IMR-90 (cell line): Measurements from ENCODE around the gene ZFYVE28. TPM values are rescaled to one million over a fixed set of nuclear protein-coding genes. Genes with fewer than 3 reads are reported as not detected.

Source experiments
- ATAC-seq: fragments of 200-7000 bp; cut with Tn5 transposase; 2 replicates; pipeline ENCODE4 v1.9.1; 2020; ENCODE audit warnings: low read depth, mild to moderate bottlenecking, moderate library complexity
- BruUV-seq: library from RNA; stranded (reverse); fragments of 400-500 nt; replicated peaks from 2 replicates; lab custom pipeline; 2021; lab: Mats Ljungman, UMichigan
- CTCF ChIA-PET: fragments of 300-600 bp; formaldehyde crosslinking; extraction: SDS; loops from one replicate; lab custom pipeline; 2021; ENCODE audit warnings: antibody characterized with exemption; lab: Yijun Ruan, JAX
- POLR2A ChIA-PET: fragments of 300-600 bp; sonication (Branson Sonifier 250); formaldehyde crosslinking; loops from one replicate; lab custom pipeline; 2022; ENCODE audit warnings: antibody characterized with exemption; ENCODE audit not compliant: unreplicated experiment; lab: Charles Lee
- DNase-seq: peaks from one replicate; pipeline ENCODE4 v3.0.0; 2013
- H2AFZ ChIP-seq: replicated peaks from 2 replicates; pipeline ENCODE3; 2013; ENCODE audit warnings: low read length, mild to moderate bottlenecking; ENCODE audit not compliant: poor library complexity
- H2AK5ac ChIP-seq: 2 replicates; pipeline ENCODE4 v1.6.1; 2013; ENCODE audit warnings: low read depth, low read length, inconsistent platforms
- H2AK9ac ChIP-seq: replicated peaks from 2 replicates; pipeline ENCODE3; 2013; ENCODE audit warnings: mild to moderate bottlenecking, low read depth, low read length, moderate library complexity; ENCODE audit not compliant: poor library complexity
- H2BK120ac ChIP-seq: 2 replicates; pipeline ENCODE4 v1.6.1; 2013; ENCODE audit warnings: low read depth, low read length, inconsistent platforms
- H2BK15ac ChIP-seq: 3 replicates; pipeline ENCODE4 v1.6.1; 2013; ENCODE audit warnings: low read depth, low read length, inconsistent platforms
- H2BK20ac ChIP-seq: 2 replicates; pipeline ENCODE4 v1.6.1; 2013; ENCODE audit warnings: low read depth, mild to moderate bottlenecking, inconsistent platforms, low read length, moderate library complexity
- H2BK5ac ChIP-seq: 2 replicates; pipeline ENCODE4 v1.6.1; 2013; ENCODE audit warnings: mild to moderate bottlenecking, low read depth, low read length, inconsistent platforms; ENCODE audit not compliant: poor library complexity, severe bottlenecking
- H3K14ac ChIP-seq: replicated peaks from 2 replicates; pipeline ENCODE4 v1.6.1; 2013; ENCODE audit warnings: low read depth, low read length, inconsistent platforms
- H3K18ac ChIP-seq: 2 replicates; pipeline ENCODE4 v1.6.1; 2013; ENCODE audit warnings: low read depth, low read length, control low read depth
- H3K23ac ChIP-seq: 2 replicates; pipeline ENCODE4 v1.6.1; 2013; ENCODE audit warnings: low read depth, low read length, inconsistent platforms
- H3K27ac ChIP-seq: 2 replicates; pipeline ENCODE4 v1.5.1; 2013; ENCODE audit warnings: mild to moderate bottlenecking, control low read depth, low read length; ENCODE audit not compliant: insufficient read depth
- H3K27me3 ChIP-seq: 2 replicates; pipeline ENCODE4 v1.6.1; 2013; ENCODE audit warnings: low read length; ENCODE audit not compliant: control insufficient read depth, insufficient read depth
- H3K36me3 ChIP-seq: 2 replicates; pipeline ENCODE4 v1.6.1; 2013; ENCODE audit warnings: low read length, mixed read lengths; ENCODE audit not compliant: control insufficient read depth, insufficient read depth
- H3K4ac ChIP-seq: 2 replicates; pipeline ENCODE4 v1.6.1; 2013; ENCODE audit warnings: low read depth, low read length, inconsistent platforms
- H3K4me1 ChIP-seq: 2 replicates; pipeline ENCODE4 v1.6.1; 2013; ENCODE audit warnings: low read length, mixed read lengths; ENCODE audit not compliant: control insufficient read depth, insufficient read depth
- H3K4me2 ChIP-seq: 2 replicates; pipeline ENCODE4 v1.6.1; 2013; ENCODE audit warnings: low read depth, mild to moderate bottlenecking, control low read depth, low read length, moderate library complexity
- H3K4me3 ChIP-seq: 2 replicates; pipeline ENCODE4 v1.5.1; 2013; ENCODE audit warnings: low read depth, mild to moderate bottlenecking, control low read depth, low read length, moderate library complexity; ENCODE audit not compliant: insufficient read depth
- H3K56ac ChIP-seq: 2 replicates; pipeline ENCODE4 v1.6.1; 2013; ENCODE audit warnings: low read length, inconsistent platforms; ENCODE audit not compliant: insufficient read depth; ENCODE audit errors: extremely low read depth
- H3K79me1 ChIP-seq, 2 experiments: 2 replicates each; pipeline ENCODE4 v1.6.1; 2013; ENCODE audit warnings: low read length in 2 of 2, inconsistent platforms in 1 of 2, low read depth in 1 of 2
- H3K9ac ChIP-seq: 2 replicates; pipeline ENCODE4 v1.6.1; 2013; ENCODE audit warnings: low read depth, low read length, control low read depth
- H3K9me1 ChIP-seq: 2 replicates; pipeline ENCODE4 v1.6.1; 2013; ENCODE audit warnings: low read length, inconsistent platforms; ENCODE audit not compliant: insufficient read depth
- H3K9me3 ChIP-seq: 2 replicates; pipeline ENCODE4 v1.6.1; 2013; ENCODE audit warnings: low read length; ENCODE audit not compliant: control insufficient read depth, insufficient read depth
- H4K20me1 ChIP-seq: 2 replicates; pipeline ENCODE4 v1.6.1; 2013; ENCODE audit warnings: low read length, inconsistent platforms; ENCODE audit not compliant: insufficient read depth
- H4K5ac ChIP-seq: 2 replicates; pipeline ENCODE4 v1.6.1; 2013; ENCODE audit warnings: mild to moderate bottlenecking, low read depth, low read length, control low read depth
- H4K8ac ChIP-seq, 2 experiments: 2 replicates each; pipeline ENCODE4 v1.6.1; 2013; ENCODE audit warnings: low read depth in 2 of 2, low read length in 2 of 2, control low read depth in 1 of 2, inconsistent platforms in 1 of 2
- H4K91ac ChIP-seq: 2 replicates; pipeline ENCODE4 v1.6.1; 2013; ENCODE audit warnings: low read depth, low read length, inconsistent platforms; ENCODE audit not compliant: insufficient read depth
- BHLHE40 ChIP-seq: fragments of 150-350 bp; IDR thresholded peaks from 2 replicates; pipeline ENCODE4 v1.6.1; 2016; ENCODE audit warnings: mild to moderate bottlenecking, low read depth, low read length
- CEBPB ChIP-seq: IDR thresholded peaks from 2 replicates; pipeline ENCODE4 v1.6.1; 2012; ENCODE audit warnings: low read depth, low read length, improper control_type of control experiment
- CHD1 ChIP-seq: IDR thresholded peaks from 2 replicates; pipeline ENCODE4 v1.6.1; 2012; ENCODE audit warnings: low read depth, low read length, improper control_type of control experiment
- FOS ChIP-seq: fragments of 150-350 bp; IDR thresholded peaks from 2 replicates; pipeline ENCODE4 v1.6.1; 2016; ENCODE audit warnings: low read depth, low read length
- MAFK ChIP-seq: IDR thresholded peaks from 2 replicates; pipeline ENCODE4 v1.6.1; 2012; ENCODE audit warnings: low read depth, low read length, improper control_type of control experiment
- MAZ ChIP-seq: IDR thresholded peaks from 2 replicates; pipeline ENCODE4 v1.6.1; 2012; ENCODE audit warnings: low read depth, mild to moderate bottlenecking, low read length, improper control_type of control experiment, moderate library complexity, borderline replicate concordance
- MXI1 ChIP-seq: IDR thresholded peaks from 2 replicates; pipeline ENCODE4 v1.6.1; 2012; ENCODE audit warnings: low read depth, mild to moderate bottlenecking, low read length, moderate library complexity, borderline replicate concordance
- NFE2L2 ChIP-seq: fragments of 150-350 bp; IDR thresholded peaks from 2 replicates; pipeline ENCODE4 v1.6.1; 2016; ENCODE audit warnings: low read depth, mild to moderate bottlenecking, low read length
- POLR2A ChIP-seq: IDR thresholded peaks from 2 replicates; pipeline ENCODE4 v1.6.1; 2012; ENCODE audit warnings: mild to moderate bottlenecking, low read depth, low read length
- RAD21 ChIP-seq: IDR thresholded peaks from 2 replicates; pipeline ENCODE4 v1.6.1; 2012; ENCODE audit warnings: low read length, improper control_type of control experiment
- RCOR1 ChIP-seq: IDR thresholded peaks from 2 replicates; pipeline ENCODE4 v1.6.1; 2012; ENCODE audit warnings: mild to moderate bottlenecking, low read length, improper control_type of control experiment; ENCODE audit not compliant: insufficient replicate concordance
- RFX5 ChIP-seq: IDR thresholded peaks from 2 replicates; pipeline ENCODE4 v1.8.0; 2012; ENCODE audit warnings: low read depth, mild to moderate bottlenecking, low read length, moderate library complexity
- SMC3 ChIP-seq: fragments of 150-350 bp; IDR thresholded peaks from 2 replicates; pipeline ENCODE4 v1.6.1; 2016; ENCODE audit warnings: low read depth, mild to moderate bottlenecking, antibody characterized with exemption, low read length, moderate library complexity
- WGBS, 2 experiments: methylation state at CpG; one replicate each; pipeline versions ENCODE4 v1.1.5 to v1.1.7; 2013; ENCODE audit warnings: missing lambda C conversion rate in 2 of 2; ENCODE audit not compliant: insufficient read length in 1 of 2; ENCODE audit errors: extremely low coverage in 2 of 2; 5-methylcytosine and 5-hydroxymethylcytosine counted together
- dilution Hi-C: fragments of 300-500 bp; cut with HindIII; formaldehyde crosslinking; loops from one replicate; pipeline ENCODE4 v1.14.3; 2018; ENCODE audit warnings: low sequenced_read_pairs; ENCODE audit not compliant: unreplicated experiment
- in situ Hi-C: fragments of 300-500 bp; cut with MboI; formaldehyde crosslinking; loops from 3 replicates; pipeline ENCODE4 v1.14.3; 2019; ENCODE audit warnings: low sequenced_read_pairs, inconsistent platforms, mixed read lengths
- intact Hi-C: fragments of 100-400 bp; cut with micrococcal nuclease; formaldehyde crosslinking; loops from 2 replicates; pipeline ENCODE4 v1.10.0; 2022
- polyA plus RNA-seq, 3 experiments: library from polyadenylated mRNA; depleted of rRNA; stranded (reverse); fragments of >200 nt; gene quantifications; 2 replicates each; pipeline ENCODE4 v1.2.3, GENCODE V29; 2012; ENCODE audit warnings: low replicate concordance in 1 of 3
- total RNA-seq: library from RNA; depleted of rRNA; stranded (reverse); fragments of >200 nt; gene quantifications from 2 replicates; pipeline ENCODE4 v1.2.3, GENCODE V29; 2012
- TF ChIP-seq, protein P1 (sequence below): conservative IDR thresholded peaks from 2 replicates; pipeline ENCODE4 v1.5.1; 2012; ENCODE audit warnings: mild to moderate bottlenecking, low read depth, low read length, improper control_type of control experiment
- TF ChIP-seq, protein P2 (sequence below): fragments of 150-350 bp; IDR thresholded peaks from 2 replicates; pipeline ENCODE4 v1.6.1; 2017; ENCODE audit warnings: mild to moderate bottlenecking, antibody characterized with exemption, low read length, low read depth
- TF ChIP-seq, protein P3 (sequence below): fragments of 150-350 bp; IDR thresholded peaks from 2 replicates; pipeline ENCODE4 v1.6.1; 2016; ENCODE audit warnings: low read depth, mild to moderate bottlenecking, low read length, moderate library complexity, borderline replicate concordance

The ZFYVE28 gene
- total and polyA plus RNA-seq, 2 of the 4 experiments (the other 2 are of a cell fraction) = 0.36 to 1.2 TPM

DNA sequence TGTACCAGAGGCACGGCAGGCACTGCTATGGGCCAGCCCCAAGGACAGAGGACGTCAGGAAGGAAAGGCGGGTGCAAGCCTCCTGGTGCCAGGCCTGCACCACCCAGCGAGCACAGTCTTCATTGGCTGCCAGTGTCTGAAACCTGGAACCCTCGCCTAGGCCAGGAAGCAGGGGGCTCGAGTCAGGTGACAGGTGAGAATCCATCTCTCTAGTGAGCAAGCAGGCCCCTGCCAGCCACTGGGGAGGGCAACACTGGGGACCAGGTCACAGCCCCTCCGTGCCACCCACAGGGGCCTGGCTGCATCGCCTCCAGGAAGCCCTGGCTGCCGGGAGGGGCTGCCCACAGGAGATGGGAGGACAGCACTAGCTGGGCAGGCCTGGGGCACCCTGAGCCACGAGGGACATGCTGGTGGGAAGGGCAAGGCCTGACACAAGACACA is 169.6 kb downstream of the ZFYVE28 start:
- H3K9me1 ChIP-seq = 0 out of 2 replicates have a peak, but pooled peaks cover 3% of the 10 kb centered on the region
- H3K27ac ChIP-seq = no peak overlapping the region
- no peak overlapping the region for H2AK5ac ChIP-seq
- TF ChIP-seq POLR2A (no peak), NFE2L2 (no peak), MXI1 (no peak), RFX5 (no peak), MAZ (no peak), MAFK (no peak), CEBPB (no peak), FOS (no peak), RCOR1 (no peak), RAD21 (no peak), BHLHE40 (no peak), SMC3 (no peak), CHD1 (no peak)
- TF ChIP-seq, protein P1, sequence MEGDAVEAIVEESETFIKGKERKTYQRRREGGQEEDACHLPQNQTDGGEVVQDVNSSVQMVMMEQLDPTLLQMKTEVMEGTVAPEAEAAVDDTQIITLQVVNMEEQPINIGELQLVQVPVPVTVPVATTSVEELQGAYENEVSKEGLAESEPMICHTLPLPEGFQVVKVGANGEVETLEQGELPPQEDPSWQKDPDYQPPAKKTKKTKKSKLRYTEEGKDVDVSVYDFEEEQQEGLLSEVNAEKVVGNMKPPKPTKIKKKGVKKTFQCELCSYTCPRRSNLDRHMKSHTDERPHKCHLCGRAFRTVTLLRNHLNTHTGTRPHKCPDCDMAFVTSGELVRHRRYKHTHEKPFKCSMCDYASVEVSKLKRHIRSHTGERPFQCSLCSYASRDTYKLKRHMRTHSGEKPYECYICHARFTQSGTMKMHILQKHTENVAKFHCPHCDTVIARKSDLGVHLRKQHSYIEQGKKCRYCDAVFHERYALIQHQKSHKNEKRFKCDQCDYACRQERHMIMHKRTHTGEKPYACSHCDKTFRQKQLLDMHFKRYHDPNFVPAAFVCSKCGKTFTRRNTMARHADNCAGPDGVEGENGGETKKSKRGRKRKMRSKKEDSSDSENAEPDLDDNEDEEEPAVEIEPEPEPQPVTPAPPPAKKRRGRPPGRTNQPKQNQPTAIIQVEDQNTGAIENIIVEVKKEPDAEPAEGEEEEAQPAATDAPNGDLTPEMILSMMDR = no peak
- TF ChIP-seq, protein P2, sequence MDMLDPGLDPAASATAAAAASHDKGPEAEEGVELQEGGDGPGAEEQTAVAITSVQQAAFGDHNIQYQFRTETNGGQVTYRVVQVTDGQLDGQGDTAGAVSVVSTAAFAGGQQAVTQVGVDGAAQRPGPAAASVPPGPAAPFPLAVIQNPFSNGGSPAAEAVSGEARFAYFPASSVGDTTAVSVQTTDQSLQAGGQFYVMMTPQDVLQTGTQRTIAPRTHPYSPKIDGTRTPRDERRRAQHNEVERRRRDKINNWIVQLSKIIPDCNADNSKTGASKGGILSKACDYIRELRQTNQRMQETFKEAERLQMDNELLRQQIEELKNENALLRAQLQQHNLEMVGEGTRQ = no peak
- TF ChIP-seq, protein P3, sequence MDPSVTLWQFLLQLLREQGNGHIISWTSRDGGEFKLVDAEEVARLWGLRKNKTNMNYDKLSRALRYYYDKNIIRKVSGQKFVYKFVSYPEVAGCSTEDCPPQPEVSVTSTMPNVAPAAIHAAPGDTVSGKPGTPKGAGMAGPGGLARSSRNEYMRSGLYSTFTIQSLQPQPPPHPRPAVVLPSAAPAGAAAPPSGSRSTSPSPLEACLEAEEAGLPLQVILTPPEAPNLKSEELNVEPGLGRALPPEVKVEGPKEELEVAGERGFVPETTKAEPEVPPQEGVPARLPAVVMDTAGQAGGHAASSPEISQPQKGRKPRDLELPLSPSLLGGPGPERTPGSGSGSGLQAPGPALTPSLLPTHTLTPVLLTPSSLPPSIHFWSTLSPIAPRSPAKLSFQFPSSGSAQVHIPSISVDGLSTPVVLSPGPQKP = no peak
- no peak overlapping the region for H3K56ac ChIP-seq
- no peak overlapping the region for H3K18ac ChIP-seq
- H3K27me3 ChIP-seq = no peaks in the 10 kb centered on the region
- no peak overlapping the region for H3K4me2 ChIP-seq
- CTCF ChIA-PET = no interaction called here
- H2BK5ac ChIP-seq = no peak overlapping the region
- no peak overlapping the region for H2BK20ac ChIP-seq
- BruUV-seq = no TSS peak
- dilution Hi-C loops = no loop called here
- no peak overlapping the region for H2BK120ac ChIP-seq
- POLR2A ChIA-PET = no interaction called here
- peaks cover 3 to 14% of the 10 kb centered on the region in 2 experiments; a peak in 3 of 4 replicates for H3K79me1 ChIP-seq
- no peaks in the 10 kb centered on the region for H3K9me3 ChIP-seq
- in situ Hi-C loops = no loop called here
- peaks cover 51% of the 10 kb centered on the region for H3K36me3 ChIP-seq
- H4K8ac ChIP-seq = no peak overlapping the region
- no peak overlapping the region for H4K5ac ChIP-seq
- H2AFZ ChIP-seq = no peak overlapping the region
- no peak overlapping the region for H4K91ac ChIP-seq
- H3K4me1 ChIP-seq = peaks cover 3% of the 10 kb centered on the region; the same call in 1 of the 2 replicates
- ATAC-seq = no peak
- DNase-seq = no peak
- intact Hi-C loops = no loop called here
- no peak overlapping the region for H3K14ac ChIP-seq
- H2AK9ac ChIP-seq = no peak overlapping the region
- no peak overlapping the region for H2BK15ac ChIP-seq
- no peak overlapping the region for H3K9ac ChIP-seq
- peaks cover 23% of the 10 kb centered on the region for H4K20me1 ChIP-seq
- no peak overlapping the region for H3K4ac ChIP-seq
- H3K4me3 ChIP-seq = no peak overlapping the region
- H3K23ac ChIP-seq = no peak overlapping the region
- 83% methylated on average over 7 of the region's 10 CpGs; no CpG with 5 or more reads in 1 of the 2 experiments for WGBS, 2 experiments
